ENCODE measurements around the gene TEC.

- TF ChIP-seq, protein P1, sequence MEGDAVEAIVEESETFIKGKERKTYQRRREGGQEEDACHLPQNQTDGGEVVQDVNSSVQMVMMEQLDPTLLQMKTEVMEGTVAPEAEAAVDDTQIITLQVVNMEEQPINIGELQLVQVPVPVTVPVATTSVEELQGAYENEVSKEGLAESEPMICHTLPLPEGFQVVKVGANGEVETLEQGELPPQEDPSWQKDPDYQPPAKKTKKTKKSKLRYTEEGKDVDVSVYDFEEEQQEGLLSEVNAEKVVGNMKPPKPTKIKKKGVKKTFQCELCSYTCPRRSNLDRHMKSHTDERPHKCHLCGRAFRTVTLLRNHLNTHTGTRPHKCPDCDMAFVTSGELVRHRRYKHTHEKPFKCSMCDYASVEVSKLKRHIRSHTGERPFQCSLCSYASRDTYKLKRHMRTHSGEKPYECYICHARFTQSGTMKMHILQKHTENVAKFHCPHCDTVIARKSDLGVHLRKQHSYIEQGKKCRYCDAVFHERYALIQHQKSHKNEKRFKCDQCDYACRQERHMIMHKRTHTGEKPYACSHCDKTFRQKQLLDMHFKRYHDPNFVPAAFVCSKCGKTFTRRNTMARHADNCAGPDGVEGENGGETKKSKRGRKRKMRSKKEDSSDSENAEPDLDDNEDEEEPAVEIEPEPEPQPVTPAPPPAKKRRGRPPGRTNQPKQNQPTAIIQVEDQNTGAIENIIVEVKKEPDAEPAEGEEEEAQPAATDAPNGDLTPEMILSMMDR (IDR thresholded peaks at IDR 0.05), result no peak
- no peak for TF ChIP-seq POLR2A (IDR thresholded peaks at IDR 0.05)
Measured at GRCh38 chr4:48118081-48118480, 151.6 kb downstream of the TEC start.
